Pancreas (tissue), 10 donors: ENCODE measurements around the gene CD4. TPM values are rescaled to one million over a fixed set of nuclear protein-coding genes. Genes with fewer than 3 reads are reported as not detected.

Experiments used
- ATAC-seq, 4 donors: fragments of 200-7000 bp; cut with Tn5 transposase; one replicate each; pipeline versions ENCODE4 v1.8.0 to v1.9.1; 2020; ENCODE audit warnings: mild to moderate bottlenecking in 4 of 4, moderate library complexity in 4 of 4
- DNase-seq, 6 donors: peaks; one replicate each; pipeline ENCODE4 v3.0.0-alpha.2; 2020
- FAIRE-seq: peaks from 2 replicates; lab custom pipeline; 2012; peaks lifted over from hg19 to GRCh38; lab: Jason Lieb, UNC
- H3K27ac ChIP-seq, 4 donors: fragments of 200-600 bp; sonication (generic); 1 replicate in 3 of 4; 2 replicates in 1 of 4; pipeline versions ENCODE4 v1.5.0 to v1.8.0; 2020
- H3K27me3 ChIP-seq, 4 donors: fragments of 200-600 bp; one replicate each; pipeline ENCODE4 v1.8.0; 2021
- H3K36me3 ChIP-seq, 3 donors: fragments of 200-600 bp; sonication (generic) in 1 of 3; one replicate each; pipeline versions ENCODE4 v1.5.0 to v1.8.0; 2020 to 2021
- H3K4me1 ChIP-seq, 3 donors: fragments of 200-600 bp; one replicate each; pipeline ENCODE4 v1.8.0; 2021
- H3K4me3 ChIP-seq, 4 donors: fragments of 200-600 bp; sonication (generic) in 2 of 4; one replicate each; pipeline versions ENCODE4 v1.5.0 to v1.8.0; 2020 to 2021
- H3K9me3 ChIP-seq, 4 donors: fragments of 200-600 bp; one replicate each; pipeline ENCODE4 v1.8.0; 2021
- CTCF ChIP-seq, 4 donors: fragments of 200-600 bp; sonication (generic) in 3 of 4; IDR thresholded peaks; one replicate each; pipeline versions ENCODE4 v1.5.0 to v1.8.0; 2021; ENCODE audit warnings: antibody characterized with exemption in 4 of 4
- WGBS, 2 donors: extraction: QIAGEN DNeasy Blood & Tissue Kit; methylation state at CpG; one replicate each; pipeline ENCODE4 v1.1.7; 2013; 5-methylcytosine and 5-hydroxymethylcytosine counted together
- intact Hi-C, 3 donors: fragments of 100-400 bp; cut with DNase I; formaldehyde crosslinking; loops; one replicate each; pipeline versions ENCODE4 v1.11.1 to v1.14.2; 2022
- polyA plus RNA-seq, 2 donors: library from polyadenylated mRNA; stranded (reverse); fragments of 200-250 nt; gene quantifications; one replicate each; pipeline ENCODE4 v1.2.3, GENCODE V29; 2013
- total RNA-seq, 6 donors: library from RNA; stranded (reverse); fragmentation: NEBNext Ultra II Directional in 4 of 6; extraction: Animal tissue kit (Norgen Biotek cat#: 25700) in 4 of 6; gene quantifications; one replicate each; pipeline versions ENCODE4 v1.2.1 to v1.2.4, GENCODE V29; 2021 to 2023
- donor health status: healthy with polysubstance abuse.
- donor health status: DM: no; HTN: no; CAD: no; lungs with moderate emphysema.
- donor health status: DM: no; HTN: no; CAD: no.
- donor health status: control.
- donor health status: control.
- donor health status: Bipolar disorder and iron deficiency.
- donor health status: DM: yes; HTN: yes; CAD: no.
- donor health status: DM: no; HTN: no; CAD: no.
- donor health status: DM: no; HTN: no; CAD: no.
- donor health status: DM: yes; HTN: yes; CAD: no.

CD4 gene
- total and polyA plus RNA-seq, 8 donors = 1.2 to 19.9 (median 2.1) TPM

- H3K4me3 ChIP-seq = no peak overlapping the region
- H3K27ac ChIP-seq = no peak overlapping the region
- intact Hi-C loops = no loop called here
- H3K4me1 ChIP-seq = peaks cover 0 to 6% (median 0%) of the 10 kb centered on the region in 3 donors
- no peaks in the 10 kb centered on the region for H3K27me3 ChIP-seq
- H3K36me3 ChIP-seq = no peaks in the 10 kb centered on the region
- ATAC-seq = no peak
- DNase-seq = no peak
- 64 to 65% methylated on average over 16 of the region's 16 CpGs for WGBS, 2 donors
- no peak for TF ChIP-seq CTCF (IDR thresholded peaks at IDR 0.05)
- no peaks in the 10 kb centered on the region for H3K9me3 ChIP-seq
- FAIRE-seq = no peak
Observed at GRCh38 chr12:6775185-6776174, 13.8 kb upstream of the CD4 start.

- no peak for TF ChIP-seq CTCF (IDR thresholded peaks at IDR 0.05)
- peaks cover 0 to 6% (median 0%) of the 10 kb centered on the region in 3 donors for H3K4me1 ChIP-seq
- no peaks in the 10 kb centered on the region for H3K9me3 ChIP-seq
- no peak overlapping the region for H3K4me3 ChIP-seq
- H3K27ac ChIP-seq = no peak overlapping the region
- WGBS, 2 donors = 85 to 93% methylated on average over 5 of the region's 5 CpGs
- intact Hi-C loops = no loop called here
- H3K27me3 ChIP-seq = no peaks in the 10 kb centered on the region
- H3K36me3 ChIP-seq = no peaks in the 10 kb centered on the region
- FAIRE-seq (no peak), DNase-seq (no peak), ATAC-seq (no peak)
Observed at GRCh38 chr12:6777386-6777785, 11.9 kb upstream of the CD4 start.

- H3K36me3 ChIP-seq = no peaks in the 10 kb centered on the region
- H3K27ac ChIP-seq = peak overlapping the region in 1 of 4 donors; percentile 44
- intact Hi-C loops = no loop called here
- no peaks in the 10 kb centered on the region for H3K27me3 ChIP-seq
- no peaks in the 10 kb centered on the region for H3K9me3 ChIP-seq
- peak in 1 of 6 donors; percentile 33 for DNase-seq
- TF ChIP-seq CTCF (IDR thresholded peaks at IDR 0.05) = no peak
- ATAC-seq = peak; percentile 41 to 57 (median 47)
- 20 to 30% methylated on average over 14 of the region's 14 CpGs for WGBS, 2 donors
- FAIRE-seq = no peak
- H3K4me3 ChIP-seq = peak overlapping the region in 2 of 4 donors; percentile 27 to 47
- peaks cover 0 to 6% (median 0%) of the 10 kb centered on the region in 3 donors for H3K4me1 ChIP-seq
Observed at GRCh38 chr12:6778217-6778573, 11.1 kb upstream of the CD4 start.

GRCh38 chr12:6778574-6779550 is 10.5 kb upstream of the CD4 start:
- DNase-seq = peak; percentile 91 to 97 (median 94)
- peak overlapping the region in 2 of 4 donors; percentile 5 to 44 for H3K27ac ChIP-seq
- TF ChIP-seq CTCF (IDR thresholded peaks at IDR 0.05) = peak; percentile 91 to 94 (median 93)
- intact Hi-C loops = no loop called here
- peak; percentile 5 for FAIRE-seq
- H3K4me1 ChIP-seq = peaks cover 0 to 6% (median 0%) of the 10 kb centered on the region in 3 donors
- no peaks in the 10 kb centered on the region for H3K36me3 ChIP-seq
- ATAC-seq = peak; percentile 97 to 99 (median 98)
- 3 to 4% methylated on average over 35 of the region's 35 CpGs for WGBS, 2 donors
- H3K4me3 ChIP-seq = peak overlapping the region in 2 of 4 donors; percentile 27 to 47
- no peaks in the 10 kb centered on the region for H3K9me3 ChIP-seq
- H3K27me3 ChIP-seq = no peaks in the 10 kb centered on the region
